ENCODE measurements around the gene MAP2K2. TPM values are rescaled to one million over a fixed set of nuclear protein-coding genes. Genes with fewer than 3 reads are reported as not detected.

MAP2K2 gene
- total RNA-seq, 2 donors from 2014 or later: 191 TPM

- H3K27ac Mint-ChIP-seq: no peak overlapping the region
- H3K4me3 Mint-ChIP-seq: no peak overlapping the region
- DNase-seq: no peak
Measured at GRCh38 chr19:4052114-4052992, 71.6 kb downstream of the MAP2K2 start.

DNA sequence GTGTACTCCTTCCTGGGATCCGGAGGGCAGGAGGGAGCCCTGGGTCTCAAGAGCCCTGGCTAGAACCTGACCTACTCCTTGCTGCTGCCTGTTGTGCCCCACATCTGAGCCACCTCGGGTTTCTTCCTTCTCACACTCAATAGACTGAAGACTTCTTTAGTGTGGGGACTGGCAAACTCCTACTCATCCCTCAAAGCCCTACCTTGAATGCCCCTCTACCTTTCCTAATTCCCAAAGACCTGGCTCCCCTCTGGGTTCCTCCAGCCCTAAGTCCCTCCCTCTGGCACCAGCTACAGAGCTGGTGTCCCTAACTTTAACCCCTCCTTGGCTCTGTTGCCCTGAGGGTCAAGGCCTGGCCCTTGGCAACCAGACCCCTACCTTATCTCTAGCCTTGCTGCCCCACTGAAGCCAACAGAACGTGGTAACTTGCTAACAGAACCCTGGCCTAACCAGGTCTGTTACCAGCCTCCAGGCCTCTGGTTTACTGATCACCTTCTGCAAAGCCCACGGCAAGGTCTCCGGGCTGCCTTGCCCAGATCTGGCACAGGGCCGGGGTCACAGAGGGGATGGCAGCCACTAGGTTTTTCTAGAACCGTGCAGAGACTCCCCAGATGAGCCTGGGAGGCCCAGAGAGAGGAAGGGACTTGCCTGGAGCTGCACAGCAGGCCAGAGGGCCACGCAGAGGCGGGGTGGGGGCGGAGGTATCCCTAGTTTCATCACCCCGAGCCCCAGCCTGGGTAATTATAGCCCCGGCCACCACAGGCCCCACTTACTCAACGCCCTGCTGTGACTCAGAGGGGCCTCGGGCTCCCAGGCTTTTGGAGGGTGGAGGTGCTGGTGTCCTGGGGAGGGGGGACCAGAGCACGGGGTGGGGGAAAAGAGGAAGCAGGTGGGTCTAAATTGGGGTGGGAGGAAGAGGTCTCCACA, 72.5 kb downstream of the MAP2K2 start:
- 92 to 94% methylated on average over 6 to 15 of the region's 15 CpGs for WGBS, 2 experiments (ENCODE audit: insufficient coverage in 1 of 2, insufficient read length in 1 of 2)
- Mint-ChIP-seq H3K9me3 (no peaks in the 10 kb centered on the region), H3K36me3 (ENCODE audit: low read depth) (peaks cover 58% of the 10 kb centered on the region), H3K4me1 (no peaks in the 10 kb centered on the region), H3K27me3 (ENCODE audit: insufficient read depth) (no peaks in the 10 kb centered on the region), H3K4me3 (no peak overlapping the region), H3K27ac (no peak overlapping the region)
- no peak for DNase-seq
- no peak overlapping the region for H3K27ac ChIP-seq (ENCODE audit: low read depth, low read length)
- no peak overlapping the region for H3K9ac ChIP-seq (ENCODE audit: extremely low read depth, low read length, poor library complexity, severe bottlenecking)
- no peaks in the 10 kb centered on the region for H3K27me3 ChIP-seq (ENCODE audit: control insufficient read depth, insufficient read depth, low read length, poor library complexity, severe bottlenecking)
- H3K4me1 ChIP-seq (ENCODE audit: control insufficient read depth, insufficient read depth, low read length): no peaks in the 10 kb centered on the region
- H3K36me3 ChIP-seq (ENCODE audit: control insufficient read depth, insufficient read depth, low read length): peaks cover 16% of the 10 kb centered on the region
- no peak for TF ChIP-seq CTCF (conservative IDR thresholded peaks at IDR 0.05)
- no peak overlapping the region for H3K4me3 ChIP-seq (ENCODE audit: low read length)
- H3K9me3 ChIP-seq (ENCODE audit: control insufficient read depth, low read length): no peaks in the 10 kb centered on the region

More at GRCh38 chr19:4052114-4052992, 71.6 kb downstream of the MAP2K2 start:
- Mint-ChIP-seq H3K27me3 (ENCODE audit: insufficient read depth) (no peaks in the 10 kb centered on the region), H3K4me1 (no peaks in the 10 kb centered on the region), H3K36me3 (ENCODE audit: low read depth) (peaks cover 59% of the 10 kb centered on the region), H3K9me3 (no peaks in the 10 kb centered on the region)
- no peak overlapping the region for H3K27ac ChIP-seq (ENCODE audit: low read depth, low read length)
- peaks cover 16% of the 10 kb centered on the region for H3K36me3 ChIP-seq (ENCODE audit: control insufficient read depth, insufficient read depth, low read length)
- no peak overlapping the region for H3K9ac ChIP-seq (ENCODE audit: extremely low read depth, low read length, poor library complexity, severe bottlenecking)
- TF ChIP-seq CTCF (conservative IDR thresholded peaks at IDR 0.05): no peak
- no peaks in the 10 kb centered on the region for H3K4me1 ChIP-seq (ENCODE audit: control insufficient read depth, insufficient read depth, low read length)
- no peaks in the 10 kb centered on the region for H3K27me3 ChIP-seq (ENCODE audit: control insufficient read depth, insufficient read depth, low read length, poor library complexity, severe bottlenecking)
- WGBS, 2 experiments (ENCODE audit: insufficient coverage in 1 of 2, insufficient read length in 1 of 2): 93 to 94% methylated on average over 10 to 26 of the region's 27 CpGs
- H3K9me3 ChIP-seq (ENCODE audit: control insufficient read depth, low read length): no peaks in the 10 kb centered on the region
- H3K4me3 ChIP-seq (ENCODE audit: low read length): no peak overlapping the region

DNA sequence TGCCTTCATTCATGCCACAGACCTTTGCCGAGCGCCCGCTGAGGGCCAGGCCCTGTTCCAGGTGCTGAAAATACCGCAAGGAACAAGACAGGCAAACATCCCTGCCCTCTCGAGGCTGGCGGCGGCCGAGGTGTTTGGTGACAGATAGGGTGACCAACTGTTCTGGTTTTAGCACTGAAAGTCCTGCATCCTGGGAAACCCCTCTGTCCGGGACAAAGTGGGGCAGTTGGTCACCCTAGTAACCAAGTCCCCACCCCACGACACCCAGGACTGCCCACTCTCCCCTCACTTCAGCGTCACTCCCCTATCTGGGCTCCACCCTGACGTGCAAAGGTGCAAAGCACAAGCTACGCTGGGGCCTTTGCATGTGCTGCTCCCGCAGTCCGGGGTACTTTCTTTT, 74.5 kb downstream of the MAP2K2 start:
- no peaks in the 10 kb centered on the region for H3K27me3 Mint-ChIP-seq (ENCODE audit: insufficient read depth)
- no peaks in the 10 kb centered on the region for H3K9me3 Mint-ChIP-seq
- Histone ChIP-seq H3K9me3 (ENCODE audit: control insufficient read depth, low read length) (no peaks in the 10 kb centered on the region), H3K4me3 (ENCODE audit: low read length) (no peak overlapping the region), H3K4me1 (ENCODE audit: control insufficient read depth, insufficient read depth, low read length) (no peaks in the 10 kb centered on the region), H3K27me3 (ENCODE audit: control insufficient read depth, insufficient read depth, low read length, poor library complexity, severe bottlenecking) (no peaks in the 10 kb centered on the region), H3K27ac (ENCODE audit: low read depth, low read length) (no peak overlapping the region), H3K9ac (ENCODE audit: extremely low read depth, low read length, poor library complexity, severe bottlenecking) (no peak overlapping the region), H3K36me3 (ENCODE audit: control insufficient read depth, insufficient read depth, low read length) (peaks cover 12% of the 10 kb centered on the region)
- H3K4me3 Mint-ChIP-seq: no peak overlapping the region
- H3K27ac Mint-ChIP-seq: no peak overlapping the region
- no peak for DNase-seq
- 92 to 94% methylated on average over 15 of the region's 15 CpGs for WGBS, 2 experiments (ENCODE audit: insufficient coverage in 1 of 2, insufficient read length in 1 of 2)
- TF ChIP-seq CTCF (conservative IDR thresholded peaks at IDR 0.05): no peak
- H3K4me1 Mint-ChIP-seq: no peaks in the 10 kb centered on the region
- peaks cover 45% of the 10 kb centered on the region for H3K36me3 Mint-ChIP-seq (ENCODE audit: low read depth)
